ENCODE results near the gene ARL1. TPM values are rescaled to one million over a fixed set of nuclear protein-coding genes. Genes with fewer than 3 reads are reported as not detected.
A peak's percentile ranks its signal among the peaks of the same experiment; 100 is the strongest.
"Not testable (repeated sequence)": the region's sequence is repeated elsewhere in the genome, so short reads cannot be mapped to it uniquely, and the experiment has no call there.

Gene ARL1
- total and polyA plus RNA-seq, 2 of the 13 experiments (the other 11 are each of a cell fraction or from before 2014, with no cell fraction given) = 90.9 to 123 TPM

DNA sequence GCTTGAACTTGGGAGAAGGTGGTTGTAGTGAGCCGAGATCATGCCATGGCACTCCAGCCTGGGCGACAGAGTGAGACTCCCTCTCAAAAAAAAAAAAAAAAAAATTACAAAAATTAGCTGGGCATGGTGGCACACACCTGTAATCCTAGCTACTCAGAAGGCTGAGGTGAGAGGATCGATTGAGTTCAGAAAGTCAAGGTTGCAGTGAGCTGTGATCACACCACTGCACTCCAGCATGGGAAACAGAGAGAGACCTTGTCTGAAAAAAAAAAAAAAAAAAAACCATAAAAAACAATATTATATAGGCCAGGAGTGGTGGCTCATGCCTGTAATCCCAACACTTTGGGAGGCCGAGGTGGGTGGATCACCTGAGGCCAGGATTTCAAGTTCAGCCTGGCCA lies 14.5 kb upstream of the ARL1 start:
- H4K20me1 ChIP-seq (ENCODE audit: insufficient read depth, low read length); FAIRE-seq; intact Hi-C loops (cut with micrococcal nuclease; ENCODE audit: unreplicated experiment); H3K4me2 ChIP-seq (ENCODE audit: low read depth, low read length); POLR2A ChIA-PET; H3K79me2 ChIP-seq (ENCODE audit: insufficient read depth, low read length); CTCF ChIA-PET (ENCODE audit: low intra/inter-chr PET ratio, low total read pairs); H3K4me1 ChIP-seq (ENCODE audit: insufficient read depth, low read length); BruUV-seq (replicated peaks); H3K4me3 ChIP-seq (replicated peaks in 1 of 3; ENCODE audit: insufficient read depth in 1 of 3, low read depth in 2 of 3, low read length in 3 of 3); H3K27ac ChIP-seq (ENCODE audit: extremely low read length, insufficient read depth, low read length); H3K9ac ChIP-seq (ENCODE audit: insufficient read depth, low read depth, low read length); H3K9me3 ChIP-seq (ENCODE audit: low read length); H3K36me3 ChIP-seq (replicated peaks in 1 of 2; ENCODE audit: control insufficient read depth in 1 of 2, insufficient read depth in 2 of 2, low read length in 2 of 2); H3K27me3 ChIP-seq (ENCODE audit: control insufficient read depth in 1 of 2, insufficient read depth in 2 of 2, low read length in 2 of 2); H2AFZ ChIP-seq (ENCODE audit: low read length): not testable (repeated sequence)
- WGBS (ENCODE audit: low lambda C conversion rate) = 22% methylated on average over 4 of the region's 4 CpGs
- DNase-seq (ENCODE audit: low spot score) (peak; percentile 25), ATAC-seq (peak; percentile 75)
- in situ Hi-C loops (cut with HindIII; ENCODE audit: extremely low pct_ligation_motif_present, low pct_unique_long_range_greater_than_20kb) = loop anchor here (25.0 kb wide), 1 partner anchor 340 kb away; no protein-coding TSS in a partner anchor
- TF ChIP-seq NR2F1 (CRISPR knock-in tag; IDR thresholded peaks at IDR 0.05) (0 out of 4 replicates have a peak, but pooled peaks of 1 of the 2 experiments have one; percentile 11), ONECUT2 (CRISPR knock-in tag; IDR thresholded peaks at IDR 0.05) (peak; percentile 83), HNF4A (CRISPR knock-in tag; IDR thresholded peaks at IDR 0.05) (0 out of 2 replicates have a peak, but pooled peaks have one; percentile 16), RARA (CRISPR knock-in tag; IDR thresholded peaks at IDR 0.05) (peak; percentile 87)
- TF ChIP-seq, protein P1, sequence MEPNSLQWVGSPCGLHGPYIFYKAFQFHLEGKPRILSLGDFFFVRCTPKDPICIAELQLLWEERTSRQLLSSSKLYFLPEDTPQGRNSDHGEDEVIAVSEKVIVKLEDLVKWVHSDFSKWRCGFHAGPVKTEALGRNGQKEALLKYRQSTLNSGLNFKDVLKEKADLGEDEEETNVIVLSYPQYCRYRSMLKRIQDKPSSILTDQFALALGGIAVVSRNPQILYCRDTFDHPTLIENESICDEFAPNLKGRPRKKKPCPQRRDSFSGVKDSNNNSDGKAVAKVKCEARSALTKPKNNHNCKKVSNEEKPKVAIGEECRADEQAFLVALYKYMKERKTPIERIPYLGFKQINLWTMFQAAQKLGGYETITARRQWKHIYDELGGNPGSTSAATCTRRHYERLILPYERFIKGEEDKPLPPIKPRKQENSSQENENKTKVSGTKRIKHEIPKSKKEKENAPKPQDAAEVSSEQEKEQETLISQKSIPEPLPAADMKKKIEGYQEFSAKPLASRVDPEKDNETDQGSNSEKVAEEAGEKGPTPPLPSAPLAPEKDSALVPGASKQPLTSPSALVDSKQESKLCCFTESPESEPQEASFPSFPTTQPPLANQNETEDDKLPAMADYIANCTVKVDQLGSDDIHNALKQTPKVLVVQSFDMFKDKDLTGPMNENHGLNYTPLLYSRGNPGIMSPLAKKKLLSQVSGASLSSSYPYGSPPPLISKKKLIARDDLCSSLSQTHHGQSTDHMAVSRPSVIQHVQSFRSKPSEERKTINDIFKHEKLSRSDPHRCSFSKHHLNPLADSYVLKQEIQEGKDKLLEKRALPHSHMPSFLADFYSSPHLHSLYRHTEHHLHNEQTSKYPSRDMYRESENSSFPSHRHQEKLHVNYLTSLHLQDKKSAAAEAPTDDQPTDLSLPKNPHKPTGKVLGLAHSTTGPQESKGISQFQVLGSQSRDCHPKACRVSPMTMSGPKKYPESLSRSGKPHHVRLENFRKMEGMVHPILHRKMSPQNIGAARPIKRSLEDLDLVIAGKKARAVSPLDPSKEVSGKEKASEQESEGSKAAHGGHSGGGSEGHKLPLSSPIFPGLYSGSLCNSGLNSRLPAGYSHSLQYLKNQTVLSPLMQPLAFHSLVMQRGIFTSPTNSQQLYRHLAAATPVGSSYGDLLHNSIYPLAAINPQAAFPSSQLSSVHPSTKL (CRISPR knock-in tag; IDR thresholded peaks at IDR 0.05) = 0 out of 2 replicates have a peak, but pooled peaks have one; percentile 23
- TF ChIP-seq, protein P2, sequence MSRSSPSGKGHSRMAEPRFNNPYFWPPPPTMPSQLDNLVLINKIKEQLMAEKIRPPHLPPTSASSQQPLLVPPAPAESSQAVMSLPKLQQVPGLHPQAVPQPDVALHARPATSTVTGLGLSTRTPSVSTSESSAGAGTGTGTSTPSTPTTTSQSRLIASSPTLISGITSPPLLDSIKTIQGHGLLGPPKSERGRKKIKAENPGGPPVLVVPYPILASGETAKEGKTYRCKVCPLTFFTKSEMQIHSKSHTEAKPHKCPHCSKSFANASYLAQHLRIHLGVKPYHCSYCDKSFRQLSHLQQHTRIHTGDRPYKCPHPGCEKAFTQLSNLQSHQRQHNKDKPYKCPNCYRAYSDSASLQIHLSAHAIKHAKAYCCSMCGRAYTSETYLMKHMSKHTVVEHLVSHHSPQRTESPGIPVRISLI (CRISPR knock-in tag; IDR thresholded peaks at IDR 0.05; ENCODE audit: borderline replicate concordance) = peak; percentile 42; the same call in 1 of the 2 replicates
- TF ChIP-seq, protein P3, sequence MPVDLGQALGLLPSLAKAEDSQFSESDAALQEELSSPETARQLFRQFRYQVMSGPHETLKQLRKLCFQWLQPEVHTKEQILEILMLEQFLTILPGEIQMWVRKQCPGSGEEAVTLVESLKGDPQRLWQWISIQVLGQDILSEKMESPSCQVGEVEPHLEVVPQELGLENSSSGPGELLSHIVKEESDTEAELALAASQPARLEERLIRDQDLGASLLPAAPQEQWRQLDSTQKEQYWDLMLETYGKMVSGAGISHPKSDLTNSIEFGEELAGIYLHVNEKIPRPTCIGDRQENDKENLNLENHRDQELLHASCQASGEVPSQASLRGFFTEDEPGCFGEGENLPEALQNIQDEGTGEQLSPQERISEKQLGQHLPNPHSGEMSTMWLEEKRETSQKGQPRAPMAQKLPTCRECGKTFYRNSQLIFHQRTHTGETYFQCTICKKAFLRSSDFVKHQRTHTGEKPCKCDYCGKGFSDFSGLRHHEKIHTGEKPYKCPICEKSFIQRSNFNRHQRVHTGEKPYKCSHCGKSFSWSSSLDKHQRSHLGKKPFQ (CRISPR knock-in tag; IDR thresholded peaks at IDR 0.05; ENCODE audit: insufficient replicate concordance) = peak; percentile 37

Measured in HepG2 (cell line).